GM19035 (cell line): ENCODE data around the gene KIAA0753.

Source experiments
- ATAC-seq: cut with Tn5 transposase; IDR thresholded peaks from one replicate; pipeline ENCODE4 v1.9.1; 2021; ENCODE audit not compliant: unreplicated experiment

The KIAA0753 gene

GRCh38 chr17:6640536-6641246, at the start of gene KIAA0753, which contains the start of gene TXNDC17:
Gene KIAA0753 (minus strand): TSS chr17:6640711. CDS start chr17:6635103, 5,608 bp downstream.
Gene TXNDC17 (plus strand): TSS chr17:6641060. CDS start chr17:6641083, 23 bp downstream.
- peak; percentile 84 for ATAC-seq

DNA sequence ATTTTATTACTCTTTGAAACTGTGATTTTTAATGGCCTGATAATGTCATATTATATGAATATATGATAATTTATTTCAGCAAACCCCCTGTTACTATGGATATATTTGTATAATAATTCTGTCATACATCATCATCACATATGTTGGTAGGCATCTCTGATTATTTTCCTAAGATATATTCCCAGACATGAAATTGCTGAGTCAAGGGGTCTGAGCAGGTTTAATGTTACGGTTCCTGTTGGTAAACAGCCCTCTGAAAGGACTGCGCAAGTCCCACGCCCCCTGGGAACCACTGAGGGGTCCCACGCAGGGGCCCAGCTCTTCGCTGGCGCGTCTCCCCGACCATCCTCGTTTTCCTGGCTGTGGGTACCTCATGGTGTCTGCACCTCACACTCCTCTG, 48.4 kb upstream of the KIAA0753 start:
- no peak for ATAC-seq

DNA sequence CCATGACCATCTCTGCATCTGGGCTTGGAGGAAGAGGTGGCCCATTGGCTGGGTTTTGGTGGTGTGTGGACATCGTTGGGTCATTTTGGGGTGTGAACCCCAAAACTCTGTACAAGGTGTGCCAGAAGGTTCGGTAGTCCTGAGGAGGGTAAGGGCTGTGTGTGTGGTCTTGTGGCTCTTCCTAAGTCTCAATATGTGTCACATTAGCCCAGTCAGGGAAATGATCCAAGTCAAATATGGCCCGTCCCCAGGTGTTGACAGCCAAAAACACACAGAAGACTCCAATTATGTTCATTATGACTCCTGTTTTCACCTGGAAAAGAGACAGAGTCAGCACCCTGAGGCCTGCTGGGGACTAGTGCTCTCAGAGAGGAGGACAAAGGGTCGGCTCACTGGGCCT, 45.5 kb upstream of the KIAA0753 start:
- ATAC-seq: no peak

DNA sequence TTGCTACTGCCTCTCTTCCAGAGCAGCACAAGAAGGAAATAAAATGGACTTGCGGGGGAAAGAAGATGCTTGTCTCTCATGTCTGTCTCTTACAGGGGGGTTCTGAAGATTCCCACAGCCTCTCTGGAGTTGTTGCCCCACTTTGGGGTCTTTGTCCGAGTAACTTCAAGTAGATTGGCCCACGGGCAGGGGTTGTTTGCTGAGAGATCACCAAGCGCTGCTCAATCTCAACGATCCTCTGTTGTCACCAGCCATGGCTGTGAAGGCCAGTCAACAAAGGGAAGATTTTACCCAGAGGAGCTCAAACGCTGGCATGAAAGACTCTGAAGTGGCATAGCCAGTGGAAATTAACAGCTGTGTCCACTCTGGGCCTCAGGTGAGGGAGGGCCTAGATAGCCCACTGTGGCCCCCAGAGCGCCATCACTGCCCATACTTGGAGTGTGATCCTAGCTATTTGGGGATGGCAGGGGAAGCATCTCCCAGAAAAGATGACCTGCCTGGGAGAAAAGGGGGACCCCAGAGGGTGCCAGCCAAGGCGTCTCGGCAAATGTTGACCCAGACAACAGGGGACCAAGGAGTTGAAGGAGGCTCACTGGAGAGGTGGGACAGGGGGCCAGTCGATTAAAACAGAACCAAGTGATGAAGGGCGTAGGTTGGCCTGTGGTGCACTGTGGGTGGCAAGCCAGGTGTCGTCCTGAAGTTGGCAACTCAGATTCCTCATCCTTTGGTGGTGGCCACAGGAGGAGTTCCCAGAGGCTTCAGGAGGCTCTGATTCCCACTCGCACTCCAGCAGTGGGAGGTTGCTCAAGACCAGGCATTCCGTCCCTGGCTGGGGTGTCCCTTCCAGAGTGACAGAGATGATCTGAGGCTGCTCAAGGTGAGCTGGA, 44.6 kb upstream of the KIAA0753 start:
- ATAC-seq: no peak

GRCh38 chr17:6684460-6684783, 43.9 kb upstream of the KIAA0753 start:
- no peak for ATAC-seq

DNA sequence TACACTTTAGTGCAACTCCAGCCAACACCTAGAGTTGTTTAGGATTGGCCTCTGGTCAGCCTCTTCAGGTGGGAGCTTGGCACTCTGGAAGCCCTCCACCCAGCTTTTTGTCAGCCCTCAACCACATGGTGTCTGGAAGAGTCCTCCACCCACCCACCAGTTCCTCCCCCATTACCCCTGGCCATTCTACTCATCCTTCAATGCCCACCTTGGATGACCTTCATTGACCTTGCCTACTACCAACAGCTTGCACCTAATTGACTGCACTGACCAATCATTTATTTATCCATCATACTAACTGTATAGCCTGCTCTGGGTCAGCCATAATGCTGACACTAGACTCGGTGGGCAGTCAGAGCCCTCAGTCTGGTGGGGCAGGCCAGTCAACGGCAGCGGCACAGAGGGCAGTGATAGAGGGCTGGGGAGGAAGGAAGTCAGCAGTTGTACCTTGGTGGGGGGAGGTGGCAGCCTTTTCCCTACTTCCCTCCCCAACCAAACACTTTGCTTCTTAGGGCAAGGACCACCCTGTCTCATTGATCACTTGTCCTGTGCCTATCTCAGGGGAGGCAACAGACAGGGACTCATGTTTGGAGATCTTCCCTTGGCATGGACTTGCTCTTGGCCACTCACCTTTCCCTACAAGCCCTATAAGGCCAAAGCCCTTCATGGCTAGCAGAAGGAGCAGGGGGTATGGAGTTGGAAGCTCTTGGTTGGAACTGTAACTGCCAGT, 43.4 kb upstream of the KIAA0753 start:
- no peak for ATAC-seq

DNA sequence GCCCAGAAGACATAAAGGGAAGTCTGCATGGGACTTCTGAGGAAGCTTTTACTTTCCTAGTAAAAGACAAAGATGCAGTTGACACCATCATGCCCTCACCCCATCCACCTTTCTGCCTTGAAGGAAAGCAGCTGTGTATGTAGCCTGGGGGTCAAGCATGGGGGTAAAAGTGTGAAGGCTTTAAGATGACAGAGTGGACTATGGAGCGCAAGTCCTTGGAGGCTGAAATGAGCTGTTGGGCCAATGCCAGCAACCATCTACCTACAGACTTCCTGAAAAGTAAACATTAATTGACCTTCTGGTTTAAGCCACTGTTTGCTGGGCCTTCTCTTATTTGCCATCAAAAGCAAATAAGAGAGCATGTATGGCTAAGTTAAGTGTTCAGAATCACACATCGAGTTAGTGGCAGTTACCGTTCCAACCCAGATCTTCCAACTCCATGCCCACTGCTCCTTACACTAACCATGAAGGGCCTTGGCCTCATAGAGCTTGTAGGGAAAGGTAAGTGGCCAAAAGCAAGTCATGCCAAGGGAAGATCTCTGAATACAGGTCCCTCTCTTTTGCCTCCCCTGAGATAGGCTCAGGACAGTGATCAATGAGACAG, 42.7 kb upstream of the KIAA0753 start:
- no peak for ATAC-seq

DNA sequence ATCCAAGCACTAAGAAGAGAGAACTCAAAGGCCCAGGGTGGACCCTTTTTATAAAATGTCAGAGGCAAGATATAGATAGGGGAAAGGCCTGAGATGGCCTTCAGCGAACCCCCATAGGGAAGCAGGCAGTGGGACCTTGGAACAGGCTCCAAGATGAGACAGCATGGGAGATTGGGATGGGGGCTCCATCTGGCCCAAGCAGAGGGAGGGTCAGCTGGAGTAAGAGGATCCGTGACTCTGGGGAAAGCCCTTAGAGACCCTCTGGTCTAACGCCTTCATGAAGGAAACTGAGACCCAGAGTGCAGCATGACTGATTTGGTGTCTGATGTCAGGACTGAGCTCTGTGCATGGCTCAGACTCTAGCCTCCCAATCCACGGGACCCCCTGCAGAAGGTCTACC, 41.8 kb upstream of the KIAA0753 start:
- no peak for ATAC-seq

- no peak for ATAC-seq
Observed at GRCh38 chr17:6681671-6682070, 41.2 kb upstream of the KIAA0753 start.

DNA sequence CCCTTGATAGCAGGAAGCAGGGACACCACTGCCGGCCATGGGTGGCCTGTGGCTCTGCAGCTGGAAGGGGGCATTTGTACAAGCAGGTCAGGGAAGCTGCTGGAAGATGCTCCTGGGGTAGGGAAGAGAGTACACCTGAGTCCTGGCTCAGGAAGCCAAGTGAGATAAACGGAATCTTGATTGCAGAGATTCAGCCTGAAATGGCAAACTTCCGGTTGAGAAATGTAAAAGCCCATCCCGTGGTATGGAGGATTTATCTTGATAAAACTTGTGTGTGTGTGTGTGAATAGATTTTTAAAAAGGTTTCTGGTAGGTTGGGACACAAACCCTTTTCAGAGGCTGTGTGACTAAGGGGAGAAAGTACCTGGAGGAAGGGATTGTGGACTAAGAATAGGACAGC, 40.7 kb upstream of the KIAA0753 start:
- ATAC-seq: no peak

DNA sequence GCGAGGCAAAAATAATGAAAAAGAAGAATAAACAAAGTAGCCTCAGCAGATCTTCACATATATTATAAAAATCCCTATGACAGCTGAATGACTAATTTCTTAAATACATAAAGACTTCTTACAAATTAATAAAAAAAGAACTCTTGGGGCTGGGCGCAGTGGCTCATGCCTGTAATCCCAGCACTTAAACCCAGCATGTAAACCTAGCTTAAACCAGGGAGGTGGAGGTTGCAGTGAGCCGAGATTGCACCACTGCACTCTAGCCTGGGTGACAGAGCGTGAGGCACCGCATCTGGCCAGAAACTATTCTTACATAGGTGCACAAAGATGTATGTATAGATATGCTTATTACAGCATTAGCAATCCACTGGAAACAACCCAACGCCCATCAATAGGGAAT, 38.7 kb upstream of the KIAA0753 start:
- no peak for ATAC-seq

DNA sequence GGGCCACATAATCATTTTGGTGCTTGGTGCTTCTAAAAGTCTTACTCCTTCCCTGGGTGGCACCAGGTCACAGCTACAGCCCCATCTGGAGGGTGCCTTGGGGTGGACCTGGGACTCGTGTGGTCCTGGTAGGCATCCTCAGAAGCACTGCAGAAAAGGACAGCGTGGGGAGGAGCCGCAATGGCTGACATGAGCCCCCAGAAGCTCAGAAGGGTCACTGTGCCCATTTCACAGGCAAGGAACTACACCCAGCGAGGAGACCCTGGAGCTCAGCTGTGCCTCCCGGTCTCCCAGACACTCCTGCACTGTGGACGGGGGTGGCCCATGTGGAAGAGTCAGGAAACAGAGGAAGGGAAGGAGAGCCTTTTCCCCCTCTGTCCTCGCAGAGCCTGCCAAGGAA, 37.4 kb upstream of the KIAA0753 start:
- no peak for ATAC-seq

DNA sequence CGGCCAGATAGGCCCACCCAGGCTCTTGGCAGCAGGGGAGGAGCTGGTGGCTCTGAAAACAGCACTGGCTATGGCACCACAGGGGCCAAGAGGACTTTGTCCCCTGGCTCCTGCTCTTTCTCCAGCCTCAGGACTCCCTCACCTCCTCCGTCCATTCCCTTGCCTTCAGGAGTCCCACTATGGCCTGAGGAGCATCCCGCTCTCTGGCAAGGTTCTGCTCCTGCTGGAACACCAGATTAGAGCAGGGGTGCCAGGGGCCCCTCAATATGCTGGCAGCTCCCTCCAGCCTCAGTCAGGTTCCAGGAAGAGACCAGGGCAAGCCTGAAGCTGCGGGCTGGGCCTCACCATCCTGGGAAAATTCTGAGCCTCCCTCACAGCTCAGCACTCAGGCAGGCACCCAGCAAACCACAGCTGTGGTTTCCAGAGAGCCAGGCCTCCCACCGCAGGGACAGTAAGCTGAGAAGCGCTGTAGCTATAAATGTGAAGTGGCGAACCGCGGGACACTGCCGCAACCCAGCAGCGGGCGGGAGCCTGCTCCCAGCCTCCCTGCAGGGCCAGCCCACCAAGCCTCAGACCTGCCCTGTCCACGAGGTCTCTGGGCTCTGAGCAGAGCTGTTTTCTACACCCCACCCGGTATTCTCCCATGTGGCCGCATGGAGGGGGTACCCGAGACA, 36.8 kb upstream of the KIAA0753 start:
- ATAC-seq: no peak

GRCh38 chr17:6676802-6677157, 36.3 kb upstream of the KIAA0753 start:
- no peak for ATAC-seq

- no peak for ATAC-seq
Observed at GRCh38 chr17:6675201-6675825, 34.8 kb upstream of the KIAA0753 start.

DNA sequence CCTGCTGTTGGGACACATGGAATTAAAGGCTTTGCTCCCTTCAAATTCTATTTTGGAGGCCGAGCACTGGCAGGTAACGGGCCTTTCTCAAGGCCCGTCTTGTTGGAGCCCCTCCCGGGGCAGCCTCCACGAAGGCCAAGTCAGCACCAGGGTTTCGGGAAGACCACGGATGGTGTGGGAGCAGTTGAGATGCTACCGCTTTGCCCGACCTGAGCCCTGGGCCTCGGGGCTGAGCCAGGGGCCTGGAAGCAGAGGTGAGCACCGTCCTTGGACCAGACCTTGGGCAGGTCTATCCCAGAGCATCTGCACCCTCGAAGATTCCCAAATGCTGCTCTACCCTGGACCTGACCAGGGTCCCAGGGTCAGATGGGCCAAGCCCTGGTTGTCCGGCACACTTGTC, 34.1 kb upstream of the KIAA0753 start:
- ATAC-seq: no peak

GRCh38 chr17:6671431-6671830, 30.9 kb upstream of the KIAA0753 start:
- ATAC-seq: no peak

DNA sequence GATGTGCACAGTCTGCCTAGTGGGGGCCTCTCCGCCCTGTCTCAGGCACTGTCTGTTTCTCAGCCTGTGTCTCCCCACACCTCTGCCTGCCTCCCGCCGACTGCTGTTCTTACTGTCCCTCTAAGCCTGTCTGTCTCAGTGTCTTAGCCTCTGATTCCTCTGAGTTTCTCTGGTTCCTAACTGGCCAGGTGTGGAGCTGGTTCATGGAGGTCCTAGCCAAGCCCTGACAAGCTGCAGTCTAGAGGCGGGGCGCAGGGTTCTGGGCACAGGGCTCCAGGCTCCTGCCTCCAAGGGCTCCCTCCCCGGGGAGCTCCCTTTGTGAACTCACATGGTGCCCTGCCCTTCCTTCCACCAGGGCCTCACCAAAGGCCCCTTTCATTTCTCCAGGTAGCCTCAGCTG, 30.5 kb upstream of the KIAA0753 start:
- no peak for ATAC-seq

DNA sequence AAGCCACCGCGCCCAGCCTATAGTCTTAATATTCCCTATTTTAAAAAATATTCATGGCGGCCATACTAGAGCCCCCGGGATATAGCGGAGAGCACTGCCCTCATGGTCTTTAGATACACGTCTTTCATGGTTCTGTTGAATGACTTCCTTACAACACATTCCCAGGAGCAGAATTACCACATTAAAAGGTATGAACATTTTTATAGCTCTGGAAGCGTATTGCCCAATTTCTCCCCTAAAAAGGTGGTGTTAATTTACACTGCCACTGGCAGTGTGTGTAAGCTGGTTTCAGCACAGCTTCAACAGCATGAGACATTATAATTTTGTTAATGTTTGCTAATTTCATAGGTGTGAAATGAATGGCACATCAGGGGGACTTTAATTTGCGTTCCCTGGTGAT, 30.1 kb upstream of the KIAA0753 start:
- no peak for ATAC-seq

- ATAC-seq: no peak
Observed at GRCh38 chr17:6669479-6670212, 29.1 kb upstream of the KIAA0753 start.
